GM12878 (cell line): ENCODE measurements around the gene RAD51B. TPM values are rescaled to one million over a fixed set of nuclear protein-coding genes. Genes with fewer than 3 reads are reported as not detected.

Experiments
- ATAC-seq: fragments of 200-7000 bp; cut with Tn5 transposase; 3 replicates; pipeline ENCODE4 v1.9.1; 2020; ENCODE audit warnings: mild to moderate bottlenecking, moderate library complexity
- BruUV-seq: library from RNA; stranded (reverse); fragments of 400-500 nt; replicated peaks from 2 replicates; lab custom pipeline; 2021; lab: Mats Ljungman, UMichigan
- CTCF ChIA-PET: fragments of 300-600 bp; sonication (Branson Sonifier 250); formaldehyde crosslinking; extraction: SDS; loops from one replicate; lab custom pipeline; 2021; ENCODE audit warnings: inconsistent platforms; lab: Yijun Ruan, JAX
- POLR2A ChIA-PET: fragments of 350-600 bp; formaldehyde crosslinking; extraction: SDS; loops from one replicate; lab custom pipeline; 2021; ENCODE audit warnings: inconsistent platforms; lab: Charles Lee
- RAD21 ChIA-PET: fragments of 300-600 bp; sonication (Branson Sonifier 250); formaldehyde crosslinking; loops from one replicate; lab custom pipeline; 2023; ENCODE audit warnings: antibody characterized with exemption; ENCODE audit not compliant: unreplicated experiment; lab: Charles Lee
- SMC1A ChIA-PET: fragments of 300-600 bp; sonication (Branson Sonifier 250); formaldehyde crosslinking; loops from one replicate; lab custom pipeline; 2023; ENCODE audit not compliant: unreplicated experiment, uncharacterized antibody; lab: Charles Lee
- DNase-seq: peaks from one replicate; pipeline ENCODE4 v3.0.0-alpha.2; 2011; ENCODE audit warnings: low read depth, low spot score
- FAIRE-seq: peaks from 3 replicates; lab custom pipeline; 2011; peaks lifted over from hg19 to GRCh38; lab: Jason Lieb, UNC
- H2AFZ ChIP-seq: 2 replicates; pipeline ENCODE4 v1.6.0; 2011; ENCODE audit warnings: low read depth, low read length, control low read depth; ENCODE audit not compliant: control insufficient read depth
- H3K27ac ChIP-seq: 2 replicates; pipeline ENCODE4 v1.5.1; 2011; ENCODE audit warnings: control low read depth; ENCODE audit not compliant: control insufficient read depth, insufficient read depth
- H3K27me3 ChIP-seq, 2 experiments: replicated peaks in 1 of 2; 2 replicates each; pipeline versions ENCODE4 v1.6.0 to v1.6.1; 2011; ENCODE audit warnings: low read length in 1 of 2; ENCODE audit not compliant: control insufficient read depth in 2 of 2, insufficient read depth in 2 of 2
- H3K36me3 ChIP-seq, 2 experiments: 2 replicates each; pipeline ENCODE4 v1.5.1; 2011; ENCODE audit warnings: low read length in 1 of 2; ENCODE audit not compliant: control insufficient read depth in 2 of 2, insufficient read depth in 2 of 2
- H3K4me1 ChIP-seq: 2 replicates; pipeline ENCODE4 v1.6.1; 2011; ENCODE audit warnings: mild to moderate bottlenecking, low read length, moderate library complexity, mixed read lengths; ENCODE audit not compliant: control insufficient read depth, insufficient read depth
- H3K4me2 ChIP-seq: 2 replicates; pipeline ENCODE4 v1.6.0; 2011; ENCODE audit warnings: control low read depth; ENCODE audit not compliant: control insufficient read depth, insufficient read depth
- H3K4me3 ChIP-seq: fragments of 200-600 bp; sonication (generic); 2 replicates; pipeline ENCODE4 v1.5.1; 2016
- H3K79me2 ChIP-seq: 2 replicates; pipeline ENCODE4 v1.6.0; 2011; ENCODE audit warnings: low read length; ENCODE audit not compliant: control insufficient read depth, insufficient read depth
- H3K9ac ChIP-seq: 2 replicates; pipeline ENCODE4 v1.8.0; 2011; ENCODE audit warnings: low read length, control low read depth, mixed read lengths; ENCODE audit not compliant: control insufficient read depth, insufficient read depth
- H3K9me3 ChIP-seq: replicated peaks from 3 replicates; pipeline ENCODE4 v1.5.1; 2011; ENCODE audit warnings: mild to moderate bottlenecking, low read length; ENCODE audit not compliant: control insufficient read depth, insufficient read depth
- H4K20me1 ChIP-seq: 2 replicates; pipeline ENCODE4 v1.6.0; 2011; ENCODE audit not compliant: control insufficient read depth, insufficient read depth
- ASH2L ChIP-seq: fragments of 300-600, 200-600 bp; sonication (generic); IDR thresholded peaks from 2 replicates; pipeline ENCODE4 v1.6.1; 2017; ENCODE audit warnings: low read depth, mild to moderate bottlenecking, borderline replicate concordance
- BCLAF1 ChIP-seq: fragments of 450-650 bp; IDR thresholded peaks from 2 replicates; pipeline ENCODE4 v1.6.1; 2017; ENCODE audit warnings: antibody characterized with exemption, mild to moderate bottlenecking, moderate library complexity
- CBFB ChIP-seq: IDR thresholded peaks from 2 replicates; pipeline ENCODE4 v1.6.1; 2016; ENCODE audit warnings: antibody characterized with exemption, low read depth
- CEBPB ChIP-seq, 2 experiments: fragments of 150-350 bp in 1 of 2; IDR thresholded peaks; 2 replicates each; pipeline ENCODE4 v1.6.1; 2012 to 2014; ENCODE audit warnings: low read depth in 2 of 2, low read length in 2 of 2, borderline replicate concordance in 1 of 2, inconsistent platforms in 1 of 2
- FOS ChIP-seq: IDR thresholded peaks from 3 replicates; pipeline ENCODE4 v1.6.1; 2011; ENCODE audit warnings: borderline replicate concordance; ENCODE audit not compliant: insufficient read length; ENCODE audit errors: extremely low read depth
- MEF2A ChIP-seq: IDR thresholded peaks from 2 replicates; pipeline ENCODE4 v1.6.1; 2011; ENCODE audit warnings: low read depth, mild to moderate bottlenecking, low read length, moderate library complexity; ENCODE audit not compliant: insufficient read depth
- MEF2B ChIP-seq: fragments of 450-650 bp; IDR thresholded peaks from 2 replicates; pipeline ENCODE4 v1.6.1; 2018; ENCODE audit warnings: mild to moderate bottlenecking, moderate library complexity; ENCODE audit not compliant: partially characterized antibody, poor library complexity, severe bottlenecking
- NFIC ChIP-seq: IDR thresholded peaks from 2 replicates; pipeline ENCODE4 v1.6.1; 2012; ENCODE audit warnings: low read depth, mild to moderate bottlenecking, inconsistent platforms, low read length, moderate library complexity
- NR2C2 ChIP-seq: IDR thresholded peaks from 2 replicates; pipeline ENCODE4 v1.6.1; 2011; ENCODE audit warnings: borderline replicate concordance, low read depth; ENCODE audit not compliant: control insufficient read depth, insufficient read length
- TAF1 ChIP-seq: IDR thresholded peaks from 2 replicates; pipeline ENCODE4 v1.6.1; 2011; ENCODE audit warnings: mild to moderate bottlenecking, low read depth, low read length, borderline replicate concordance
- ZNF384 ChIP-seq: IDR thresholded peaks from 2 replicates; pipeline ENCODE4 v1.6.1; 2012; ENCODE audit warnings: low read depth, mild to moderate bottlenecking, low read length, improper control_type of control experiment, borderline replicate concordance
- WGBS: methylation state at CpG from one replicate; pipeline ENCODE4 v1.1.6; 2016; ENCODE audit warnings: low lambda C conversion rate; ENCODE audit not compliant: insufficient replicate concordance, insufficient coverage; ENCODE audit errors: missing lambda C conversion rate; 5-methylcytosine and 5-hydroxymethylcytosine counted together
- in situ Hi-C: fragments of 300-500 bp; cut with MboI; formaldehyde crosslinking; loops from 9 replicates; pipeline ENCODE4 v1.14.3; 2018; ENCODE audit warnings: mixed read lengths
- intact Hi-C: fragments of 100-400 bp; cut with micrococcal nuclease; formaldehyde crosslinking; loops from one replicate; pipeline ENCODE4 v1.14.2; 2022; ENCODE audit not compliant: unreplicated experiment
- polyA plus RNA-seq, 11 experiments: library from polyadenylated mRNA; depleted of rRNA in 4 of 11; unstranded in 6 of 11; stranded (reverse) in 5 of 11; fragments of >200 nt; fragmentation: Nextera tagmentation in 4 of 11; fragmentation: Illumina TruSeq in 1 of 11; extraction: Ambion mirVana in 4 of 11; extraction: Trizol in 1 of 11; gene quantifications; 1 replicate in 1 of 11; 2 replicates in 10 of 11; pipeline versions ENCODE4 v1.2.1 to v1.2.3, GENCODE V29; 2011 to 2016; ENCODE audit warnings: inconsistent platforms in 2 of 11, missing spikeins in 2 of 11, low read depth in 1 of 11
- total RNA-seq, 4 experiments: library from RNA; depleted of rRNA in 3 of 4; stranded (reverse); fragments of >200 nt in 3 of 4; fragmentation: Illumina TruSeq in 1 of 4; extraction: Trizol in 1 of 4; gene quantifications; 2 replicates each; pipeline versions ENCODE4 v1.2.1 to v1.2.3, GENCODE V29; 2013 to 2021
- TF ChIP-seq, protein P1 (sequence below): IDR thresholded peaks from 2 replicates; pipeline ENCODE4 v1.6.1; 2011; ENCODE audit warnings: borderline replicate concordance, low read depth, mild to moderate bottlenecking, moderate library complexity, low read length; ENCODE audit not compliant: insufficient read depth, poor library complexity, severe bottlenecking
- TF ChIP-seq, protein P2 (sequence below): IDR thresholded peaks from 2 replicates; pipeline ENCODE4 v1.6.1; 2012; ENCODE audit warnings: low read depth, low read length, improper control_type of control experiment
- TF ChIP-seq, protein P3 (sequence below): fragments of 450-650 bp; formaldehyde crosslinking; IDR thresholded peaks from 2 replicates; pipeline ENCODE4 v1.5.0; 2022; ENCODE audit warnings: mild to moderate bottlenecking, missing genetic modification characterization

The RAD51B gene
- total and polyA plus RNA-seq, 10 of the 15 experiments (the other 5 are each of a cell fraction or from before 2014, with no cell fraction given): 9.8 to 26.8 (median 21.3) TPM

GRCh38 chr14:68756734-68757133 lies 937.2 kb downstream of the RAD51B start:
- no peaks in the 10 kb centered on the region for H3K79me2 ChIP-seq
- ChIA-PET CTCF (interaction anchor here (0.6 kb wide), 1 partner anchor 105 kb away, joined by 3 read pairs; no protein-coding TSS in a partner anchor), SMC1A (interaction anchor here (0.6 to 1.4 kb wide), 6 partner anchors 13 to 1330 kb away, joined by 3 to 5 read pairs (median 3); no protein-coding TSS in a partner anchor), POLR2A (no interaction called here), RAD21 (interaction anchor here (1.1 kb wide), 1 partner anchor 58 kb away, joined by 3 read pairs; no protein-coding TSS in a partner anchor)
- H3K36me3 ChIP-seq: no peaks in the 10 kb centered on the region
- no peak overlapping the region for H3K4me2 ChIP-seq
- ATAC-seq (no peak), FAIRE-seq (no peak), DNase-seq (no peak)
- H3K9me3 ChIP-seq: no peaks in the 10 kb centered on the region
- no TSS peak for BruUV-seq
- no peaks in the 10 kb centered on the region for H3K27me3 ChIP-seq
- WGBS: 84% methylated on average over 6 of the region's 6 CpGs
- no peaks in the 10 kb centered on the region for H3K4me1 ChIP-seq
- H2AFZ ChIP-seq: no peak overlapping the region
- no peak overlapping the region for H3K4me3 ChIP-seq
- H3K9ac ChIP-seq: no peak overlapping the region
- intact Hi-C loops: no loop called here
- in situ Hi-C loops: no loop called here
- no peak overlapping the region for H3K27ac ChIP-seq
- H4K20me1 ChIP-seq: no peaks in the 10 kb centered on the region
- TF ChIP-seq TAF1 (no peak), ZNF384 (no peak), NFIC (no peak), ASH2L (no peak), BCLAF1 (no peak), FOS (no peak), CEBPB (IDR thresholded peaks at IDR 0.05; ENCODE audit: borderline replicate concordance in 1 of 2, low read depth in 2 of 2, low read length in 2 of 2) (no peak), MEF2B (no peak), NR2C2 (no peak), CBFB (no peak), MEF2A (no peak)
- TF ChIP-seq, protein P1, sequence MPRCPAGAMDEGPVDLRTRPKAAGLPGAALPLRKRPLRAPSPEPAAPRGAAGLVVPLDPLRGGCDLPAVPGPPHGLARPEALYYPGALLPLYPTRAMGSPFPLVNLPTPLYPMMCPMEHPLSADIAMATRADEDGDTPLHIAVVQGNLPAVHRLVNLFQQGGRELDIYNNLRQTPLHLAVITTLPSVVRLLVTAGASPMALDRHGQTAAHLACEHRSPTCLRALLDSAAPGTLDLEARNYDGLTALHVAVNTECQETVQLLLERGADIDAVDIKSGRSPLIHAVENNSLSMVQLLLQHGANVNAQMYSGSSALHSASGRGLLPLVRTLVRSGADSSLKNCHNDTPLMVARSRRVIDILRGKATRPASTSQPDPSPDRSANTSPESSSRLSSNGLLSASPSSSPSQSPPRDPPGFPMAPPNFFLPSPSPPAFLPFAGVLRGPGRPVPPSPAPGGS: no peak
- TF ChIP-seq, protein P2, sequence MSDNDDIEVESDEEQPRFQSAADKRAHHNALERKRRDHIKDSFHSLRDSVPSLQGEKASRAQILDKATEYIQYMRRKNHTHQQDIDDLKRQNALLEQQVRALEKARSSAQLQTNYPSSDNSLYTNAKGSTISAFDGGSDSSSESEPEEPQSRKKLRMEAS: no peak
- TF ChIP-seq, protein P3, sequence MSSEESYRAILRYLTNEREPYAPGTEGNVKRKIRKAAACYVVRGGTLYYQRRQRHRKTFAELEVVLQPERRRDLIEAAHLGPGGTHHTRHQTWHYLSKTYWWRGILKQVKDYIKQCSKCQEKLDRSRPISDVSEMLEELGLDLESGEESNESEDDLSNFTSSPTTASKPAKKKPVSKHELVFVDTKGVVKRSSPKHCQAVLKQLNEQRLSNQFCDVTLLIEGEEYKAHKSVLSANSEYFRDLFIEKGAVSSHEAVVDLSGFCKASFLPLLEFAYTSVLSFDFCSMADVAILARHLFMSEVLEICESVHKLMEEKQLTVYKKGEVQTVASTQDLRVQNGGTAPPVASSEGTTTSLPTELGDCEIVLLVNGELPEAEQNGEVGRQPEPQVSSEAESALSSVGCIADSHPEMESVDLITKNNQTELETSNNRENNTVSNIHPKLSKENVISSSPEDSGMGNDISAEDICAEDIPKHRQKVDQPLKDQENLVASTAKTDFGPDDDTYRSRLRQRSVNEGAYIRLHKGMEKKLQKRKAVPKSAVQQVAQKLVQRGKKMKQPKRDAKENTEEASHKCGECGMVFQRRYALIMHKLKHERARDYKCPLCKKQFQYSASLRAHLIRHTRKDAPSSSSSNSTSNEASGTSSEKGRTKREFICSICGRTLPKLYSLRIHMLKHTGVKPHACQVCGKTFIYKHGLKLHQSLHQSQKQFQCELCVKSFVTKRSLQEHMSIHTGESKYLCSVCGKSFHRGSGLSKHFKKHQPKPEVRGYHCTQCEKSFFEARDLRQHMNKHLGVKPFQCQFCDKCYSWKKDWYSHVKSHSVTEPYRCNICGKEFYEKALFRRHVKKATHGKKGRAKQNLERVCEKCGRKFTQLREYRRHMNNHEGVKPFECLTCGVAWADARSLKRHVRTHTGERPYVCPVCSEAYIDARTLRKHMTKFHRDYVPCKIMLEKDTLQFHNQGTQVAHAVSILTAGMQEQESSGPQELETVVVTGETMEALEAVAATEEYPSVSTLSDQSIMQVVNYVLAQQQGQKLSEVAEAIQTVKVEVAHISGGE: no peak
